HG02973 (cell line): Measurements from ENCODE around the gene TAL1.

Experiments used
- ATAC-seq: cut with Tn5 transposase; IDR thresholded peaks from one replicate; pipeline ENCODE4 v1.9.1; 2021; ENCODE audit warnings: moderate library complexity; ENCODE audit not compliant: unreplicated experiment

TAL1 gene

DNA sequence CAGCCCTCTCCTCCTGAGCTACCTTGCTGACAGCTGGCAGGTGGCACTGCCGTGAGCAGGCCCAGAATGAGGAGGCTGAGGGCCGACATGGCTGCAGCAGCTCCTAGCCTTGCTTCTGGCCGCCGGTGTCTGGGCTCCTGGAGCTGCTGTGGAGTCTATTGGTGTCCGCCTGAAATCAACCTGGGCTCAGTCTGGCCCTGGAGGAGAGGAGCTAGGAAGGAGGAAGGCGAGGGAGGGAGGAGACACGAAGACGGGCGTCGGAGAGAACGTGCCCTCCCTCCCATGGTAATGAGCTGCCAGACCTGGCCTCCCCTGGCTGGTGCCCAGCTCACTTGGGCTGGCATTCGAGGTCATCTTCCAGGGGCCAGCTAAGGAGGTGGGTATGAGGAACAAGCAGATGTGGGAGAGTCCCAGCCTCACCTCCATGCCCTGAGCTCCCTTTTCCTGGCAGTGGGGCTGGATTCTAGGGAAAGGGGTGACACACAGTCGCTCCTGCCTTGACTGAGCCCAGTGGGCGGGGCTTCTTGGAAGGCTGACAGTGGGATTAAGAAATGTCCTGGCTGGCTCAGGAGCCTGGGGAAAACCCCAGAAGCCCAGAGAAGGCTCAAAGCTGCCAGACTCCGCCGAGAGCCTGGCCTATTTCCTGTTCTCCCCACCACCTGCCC, 42.0 kb downstream of the TAL1 start, which contains the start of gene PDZK1IP1:
PDZK1IP1 (minus strand) TSS at position 193 of the 665 bp plus-strand sequence; CDS start at position 89, 104 bp downstream.
- no peak for ATAC-seq

DNA sequence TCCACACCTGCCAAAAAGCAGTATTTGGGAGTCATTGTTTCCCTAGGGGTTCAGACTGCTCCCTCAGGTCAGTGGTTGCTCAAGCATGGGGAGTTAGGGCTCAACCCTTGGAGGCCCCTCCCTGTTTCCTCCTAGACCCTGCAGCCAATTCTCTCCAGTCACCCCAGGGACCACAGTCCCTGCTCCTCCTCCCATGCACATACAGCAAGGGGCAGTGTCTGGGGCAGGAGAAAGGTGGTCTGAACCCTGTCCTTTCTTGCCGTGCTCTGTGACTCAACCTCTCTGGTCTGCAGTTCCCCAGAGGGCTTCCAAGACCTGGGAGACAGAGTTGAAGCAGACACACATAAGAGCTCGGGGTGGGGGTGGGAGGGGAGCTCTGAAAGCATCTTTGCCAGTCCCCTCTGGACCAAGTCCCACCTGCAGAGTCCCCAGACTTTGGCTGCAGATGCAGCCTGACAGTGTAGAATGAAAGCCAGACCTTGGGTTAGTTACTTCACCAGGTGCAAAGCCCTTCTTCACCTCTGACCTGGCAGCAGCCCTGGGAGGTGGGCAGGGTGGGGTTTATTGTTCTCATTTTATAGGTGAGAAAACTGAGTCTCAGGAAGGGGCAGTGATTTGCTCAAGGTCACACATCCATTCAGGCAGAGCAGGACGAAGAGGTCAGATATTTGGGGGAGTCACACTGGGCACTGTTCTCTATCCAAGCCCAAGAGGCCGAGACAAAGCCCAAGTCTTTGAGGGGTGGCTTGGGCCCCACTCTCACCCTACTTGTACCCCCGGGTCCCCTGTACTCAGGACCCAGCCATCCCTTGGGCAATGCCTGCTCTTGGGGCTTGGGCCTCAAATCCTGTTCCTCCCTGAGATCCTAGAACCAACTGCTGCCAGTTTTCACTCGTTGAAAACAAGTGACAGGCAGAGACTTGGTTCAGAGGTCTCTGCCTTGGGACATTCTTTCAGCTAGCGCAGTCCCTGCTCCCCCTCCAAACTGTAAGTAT, 42.9 kb downstream of the TAL1 start:
- no peak for ATAC-seq

DNA sequence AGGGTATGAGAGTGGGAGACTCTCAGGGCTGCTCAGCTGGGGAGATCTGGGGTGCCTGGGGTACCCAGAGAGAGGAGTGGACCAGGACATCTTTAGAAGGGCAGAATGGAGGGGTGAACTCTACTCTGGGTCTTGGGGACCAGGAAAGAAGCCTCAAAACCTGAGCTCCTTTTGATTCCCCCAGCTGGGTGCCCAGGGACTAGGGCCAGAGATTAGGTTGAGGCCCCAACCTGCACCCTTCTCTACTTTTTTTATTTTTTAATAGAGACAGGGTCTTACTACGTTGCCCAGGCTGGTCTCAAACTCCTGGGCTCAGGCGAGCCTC, 44.1 kb downstream of the TAL1 start:
- ATAC-seq = no peak

DNA sequence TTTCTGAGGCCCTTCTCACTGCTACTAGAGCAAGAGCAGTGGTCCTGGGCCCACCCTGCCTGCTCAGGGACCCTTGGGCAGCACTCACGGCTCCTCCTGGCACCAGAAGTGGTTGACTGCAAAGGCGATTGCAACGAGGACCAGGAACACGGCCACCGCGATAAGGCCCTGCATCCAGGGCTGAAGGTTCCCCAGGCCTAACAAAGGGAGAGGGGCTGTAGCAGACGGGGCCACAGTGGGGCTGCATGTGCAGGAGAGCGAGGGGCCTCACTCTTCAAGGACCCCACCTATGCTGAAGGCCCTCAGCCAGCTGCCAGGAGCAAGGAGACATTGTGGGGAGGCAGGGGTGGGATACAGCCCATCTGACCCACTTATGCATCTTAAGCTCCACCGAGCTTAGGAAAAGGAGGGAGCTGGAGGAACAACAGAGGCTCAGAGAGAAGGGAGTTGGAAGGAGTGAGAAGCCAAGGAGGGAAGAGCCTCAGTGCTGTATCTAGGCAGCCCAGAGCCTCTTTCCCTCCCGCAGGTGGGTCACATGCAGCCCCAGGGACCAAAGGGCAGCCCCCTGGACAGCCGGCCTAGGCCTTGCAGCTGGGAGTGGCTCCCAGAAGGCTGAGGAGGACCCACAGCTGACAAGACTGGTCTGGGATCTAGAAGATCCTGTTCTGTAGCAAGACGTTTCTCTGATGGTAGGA, 44.6 kb downstream of the TAL1 start:
- no peak for ATAC-seq

DNA sequence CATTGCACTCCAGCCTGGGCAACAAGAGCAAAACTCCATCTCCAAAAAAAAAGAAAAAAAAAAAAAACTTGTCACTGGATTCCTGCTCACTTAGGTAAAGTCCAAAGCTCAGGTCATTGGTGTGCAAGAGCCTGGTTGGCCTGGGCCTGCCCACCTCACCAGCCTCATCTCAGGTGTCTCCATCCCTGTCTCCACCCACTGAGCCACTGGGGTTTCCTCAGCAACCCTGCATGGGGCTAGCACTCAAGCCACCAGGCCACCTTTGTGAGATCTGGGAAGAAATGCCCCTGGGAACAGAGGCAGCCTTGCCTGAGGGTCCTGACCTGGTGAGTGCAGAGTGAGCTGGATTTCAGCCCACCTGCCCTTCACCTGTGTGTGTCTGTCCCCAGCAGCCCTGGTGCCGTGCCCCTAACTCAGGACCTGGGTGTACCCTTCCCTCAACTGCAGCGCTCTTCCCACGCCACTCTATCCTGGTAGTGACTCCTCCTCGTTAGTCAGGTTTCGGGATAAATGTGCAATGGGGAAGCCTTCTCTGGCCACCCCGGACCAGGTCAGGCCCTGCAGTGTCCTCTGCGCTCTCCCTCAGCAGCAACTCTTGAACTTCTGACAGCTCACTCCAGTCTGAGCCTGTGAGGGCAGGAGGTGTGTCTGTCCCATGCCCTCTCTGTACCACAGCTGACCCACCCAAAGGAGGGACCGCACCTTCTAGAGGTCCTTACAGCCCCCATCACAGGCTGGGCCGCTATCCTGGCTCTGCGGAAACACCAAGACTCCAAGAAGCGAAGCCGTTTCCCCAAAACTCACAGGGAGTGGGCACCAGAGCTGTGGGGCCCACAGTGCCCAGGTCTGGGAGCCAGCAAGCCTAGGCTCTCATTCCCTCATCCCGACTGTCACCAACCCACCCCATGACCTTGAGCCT, 45.5 kb downstream of the TAL1 start:
- ATAC-seq = no peak

DNA sequence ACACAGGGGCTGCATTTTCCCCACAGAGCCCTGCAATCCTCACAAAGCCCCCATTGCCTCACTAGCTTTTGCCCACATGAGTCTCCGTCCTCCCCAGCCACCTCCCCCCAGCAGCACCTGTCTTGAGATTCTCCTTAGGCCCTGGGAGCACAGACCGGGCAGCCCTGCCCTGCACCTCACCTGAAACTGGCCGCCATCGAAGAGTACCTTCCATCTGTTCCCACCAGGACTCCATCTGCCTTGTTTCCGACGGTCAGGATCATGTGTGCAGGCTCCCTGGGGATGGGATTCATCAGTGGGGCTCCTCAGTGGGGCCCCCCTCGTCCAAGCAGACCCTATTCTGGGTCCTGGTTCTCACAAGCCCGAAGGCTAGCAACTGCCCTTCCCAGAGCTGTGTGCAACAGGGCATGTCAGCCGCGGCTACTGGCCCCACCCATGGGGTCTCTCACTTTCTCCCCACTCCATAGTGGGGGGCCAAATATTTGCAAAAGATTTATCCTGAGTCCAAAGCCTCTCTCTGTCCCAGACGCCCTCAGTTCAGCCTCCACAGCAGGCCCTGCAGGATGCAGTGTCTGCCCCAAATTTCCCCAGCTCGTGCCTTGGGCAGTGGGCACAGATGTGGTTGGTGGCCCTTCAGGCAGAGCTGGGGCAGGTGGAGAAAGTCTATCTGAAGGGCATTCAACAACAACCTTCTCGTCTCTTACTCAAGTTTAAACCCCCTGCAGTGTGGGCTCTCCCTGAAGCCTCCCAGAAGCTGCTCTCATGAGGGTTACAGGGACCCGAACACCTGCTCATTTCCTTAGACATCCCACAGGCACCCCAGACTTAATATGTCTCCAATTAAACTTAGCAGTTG, 47.0 kb downstream of the TAL1 start:
- no peak for ATAC-seq

DNA sequence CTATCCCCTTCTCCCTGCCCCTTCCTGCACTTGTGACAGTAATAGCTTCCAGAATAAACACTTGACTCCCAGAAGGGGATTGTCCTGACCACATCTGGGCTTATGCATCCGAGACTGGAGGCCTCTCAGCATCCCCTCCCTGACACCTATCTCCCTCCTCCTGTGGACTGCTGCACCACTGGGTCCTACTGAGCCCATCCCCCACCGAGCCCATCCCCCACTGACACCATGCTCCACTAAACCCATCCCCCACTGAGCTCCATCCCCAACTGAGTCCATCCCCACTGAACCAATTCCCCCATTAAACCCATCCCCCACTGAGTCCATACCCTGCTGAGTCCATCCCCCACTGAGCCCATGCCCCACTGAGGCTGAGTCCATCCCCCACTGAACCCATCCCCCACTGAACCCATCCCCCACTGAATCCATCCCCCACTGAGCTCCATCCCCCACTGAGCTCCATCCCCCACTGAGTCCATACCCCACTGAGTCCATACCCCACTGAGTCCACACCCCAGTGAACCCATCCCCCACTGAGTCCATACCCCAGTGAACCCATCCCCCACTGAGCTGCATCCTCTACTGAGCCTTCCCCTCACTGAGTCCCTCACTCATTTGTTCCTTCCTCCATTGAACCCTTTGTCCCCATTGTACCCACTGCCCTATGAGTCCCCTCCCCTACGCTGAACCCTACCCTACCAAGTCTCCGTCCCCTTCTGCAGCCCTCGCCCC, 47.8 kb downstream of the TAL1 start:
- ATAC-seq = no peak

DNA sequence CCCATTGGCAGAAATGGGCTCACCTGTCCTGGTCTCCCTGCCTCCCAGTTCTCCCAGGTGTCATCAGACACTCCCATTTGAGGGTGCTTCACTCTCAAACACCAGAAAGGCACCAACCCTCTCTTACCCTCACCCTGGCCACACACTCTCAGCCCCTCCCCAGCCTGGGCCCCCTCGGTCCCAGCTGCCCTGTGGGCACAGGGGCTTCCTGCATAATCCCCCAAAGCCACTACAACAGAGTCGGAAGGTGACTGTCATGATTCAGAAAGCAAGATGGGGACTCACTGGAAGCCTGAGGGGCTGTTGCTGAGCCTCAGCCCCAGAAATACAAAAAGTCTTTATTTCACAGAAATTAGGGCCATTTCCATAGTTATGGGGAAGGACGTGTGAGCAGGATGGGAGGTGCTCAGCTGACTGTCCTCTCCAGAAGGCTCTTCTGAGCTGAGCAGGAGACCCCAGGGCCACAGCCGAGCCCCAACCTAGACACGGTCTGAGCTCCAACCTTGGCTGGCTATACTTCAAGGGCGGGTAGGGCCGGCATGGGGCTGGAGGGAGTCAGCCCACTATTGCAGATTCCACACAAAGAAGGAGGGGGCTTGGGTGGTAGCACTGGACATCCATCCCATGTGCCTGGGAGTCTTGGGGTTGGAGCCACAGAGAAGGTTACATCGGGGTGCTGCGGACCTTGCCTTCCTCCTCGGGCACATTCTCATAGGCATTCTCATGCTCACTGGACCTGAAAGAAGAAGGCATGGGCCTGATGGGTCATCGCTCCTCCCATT, 48.5 kb downstream of the TAL1 start:
- ATAC-seq = no peak

DNA sequence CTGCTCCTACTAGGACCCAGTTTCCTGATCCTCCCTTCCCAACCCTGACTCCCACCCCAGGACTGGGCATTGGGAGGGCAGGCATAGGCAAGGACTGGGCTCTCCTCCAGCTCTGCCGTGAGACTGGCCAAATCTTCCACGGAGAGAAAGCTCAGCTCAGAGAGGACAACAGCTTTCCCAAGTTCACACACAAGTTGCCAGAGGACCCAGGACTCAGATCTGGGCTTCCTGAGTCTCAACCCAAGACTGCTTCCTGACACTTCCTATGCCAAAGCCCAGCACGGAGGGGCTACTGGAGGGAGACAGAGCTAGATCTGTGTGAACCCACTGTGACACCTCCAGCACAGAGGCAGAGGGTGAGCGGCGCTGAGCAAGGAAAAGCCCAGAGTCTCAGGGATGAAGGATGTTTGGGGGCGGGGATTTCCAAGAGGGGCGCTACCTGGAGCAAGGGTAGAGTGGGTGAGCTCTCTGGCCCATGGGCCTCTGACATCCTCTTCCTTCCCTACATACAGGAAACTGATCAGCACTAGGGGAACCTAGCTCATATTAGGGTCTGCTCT, 49.3 kb downstream of the TAL1 start:
- no peak for ATAC-seq

DNA sequence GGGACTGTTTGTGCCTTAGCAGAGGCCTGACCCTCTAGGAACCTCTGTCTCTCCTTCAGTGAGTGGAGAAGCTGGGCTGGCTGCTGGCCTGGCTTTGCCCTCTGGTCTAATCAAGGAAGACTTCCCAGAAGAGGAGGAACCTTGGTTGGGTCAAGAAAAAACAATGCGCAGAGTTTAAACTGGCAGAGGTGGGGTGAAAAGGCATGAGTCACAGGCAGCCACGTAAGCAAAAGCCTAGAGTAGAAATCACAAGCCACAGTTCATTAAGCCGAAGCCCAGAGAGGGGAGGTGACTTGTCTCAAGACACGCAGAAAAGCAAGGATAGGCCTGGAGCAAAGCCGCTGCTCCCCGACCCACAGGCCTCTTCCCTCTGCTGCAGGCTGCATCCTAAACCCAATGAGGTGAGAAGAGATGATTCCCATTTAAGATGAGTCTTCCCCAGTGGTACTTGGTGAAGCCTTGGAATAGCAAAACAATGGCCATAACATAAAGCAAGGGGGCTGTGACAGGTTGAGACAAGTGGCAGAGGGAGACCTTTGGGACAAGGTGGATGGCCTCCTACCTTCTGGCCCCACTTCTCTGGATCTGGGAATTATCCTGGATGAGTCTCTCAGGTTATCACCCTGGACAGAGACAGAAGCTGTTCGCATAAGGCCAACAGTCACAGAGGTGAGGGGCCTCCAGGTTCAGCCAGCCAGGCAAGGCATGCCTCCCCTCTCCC, 49.9 kb downstream of the TAL1 start:
- ATAC-seq = no peak

DNA sequence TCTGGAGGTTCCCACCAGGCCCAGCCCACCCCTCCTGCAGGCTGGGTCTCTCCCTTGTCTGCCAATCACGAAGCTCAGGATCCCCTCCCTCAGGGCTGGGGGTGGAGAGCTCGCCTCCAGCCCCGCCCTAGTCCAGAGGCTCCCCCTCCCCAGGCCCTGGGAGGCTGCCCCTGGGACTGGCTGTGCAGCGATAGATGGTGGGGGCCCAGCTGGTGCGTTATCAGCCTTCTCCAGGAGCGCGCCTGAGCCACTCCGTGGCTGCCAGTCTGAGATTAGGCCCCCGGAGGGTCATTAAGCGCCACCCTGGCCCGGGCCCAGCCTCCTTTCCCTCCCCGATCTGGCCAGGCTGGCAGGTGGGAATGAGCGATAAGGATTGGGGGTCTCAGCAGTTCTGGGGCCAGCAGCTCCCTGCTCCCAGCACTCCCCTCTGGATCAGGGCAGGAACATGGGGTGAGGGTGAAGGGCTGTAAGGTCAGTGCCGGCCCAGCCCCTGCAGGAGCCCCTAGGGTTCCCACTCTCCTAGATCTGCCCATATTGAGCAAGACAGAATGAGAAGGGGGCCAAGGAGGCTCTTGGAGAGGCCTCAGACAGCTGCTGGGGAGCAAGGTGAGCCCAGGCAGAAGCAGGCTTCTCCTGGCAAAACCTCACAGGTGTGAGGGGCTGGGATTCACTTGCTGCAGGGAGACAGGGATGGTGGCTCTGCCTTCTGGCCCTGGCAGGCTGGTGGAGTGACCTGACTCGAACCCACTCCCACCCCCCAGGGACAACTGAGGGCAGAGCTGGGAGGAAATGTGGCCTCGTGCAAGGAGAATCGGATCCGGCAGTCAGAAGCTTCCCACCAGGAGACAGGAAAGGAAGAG, 50.7 kb downstream of the TAL1 start:
- ATAC-seq = no peak

DNA sequence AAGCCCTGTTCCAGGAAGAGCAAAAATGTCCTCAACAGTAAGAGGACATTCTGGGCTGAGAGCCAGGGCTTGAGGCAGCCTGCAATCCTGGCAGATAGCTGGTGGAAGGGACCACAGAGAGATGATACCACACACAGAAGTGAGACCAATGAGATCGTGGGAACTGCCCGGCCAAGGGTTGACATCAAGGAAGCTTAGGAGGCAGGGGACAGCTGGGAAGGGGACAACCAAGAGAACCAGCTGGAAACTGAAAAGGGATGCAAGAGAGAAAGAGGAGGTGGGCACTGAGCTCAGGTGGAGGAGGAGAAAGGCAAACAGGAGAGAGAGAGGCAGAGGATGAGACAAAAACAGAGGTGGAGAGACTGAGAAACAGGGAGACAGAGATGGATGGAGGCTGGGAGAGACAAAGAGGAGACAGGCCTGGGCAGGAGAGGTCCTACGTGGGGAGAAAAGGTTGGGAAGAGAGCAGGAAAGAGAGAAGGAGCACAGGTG, 51.4 kb downstream of the TAL1 start:
- no peak for ATAC-seq

DNA sequence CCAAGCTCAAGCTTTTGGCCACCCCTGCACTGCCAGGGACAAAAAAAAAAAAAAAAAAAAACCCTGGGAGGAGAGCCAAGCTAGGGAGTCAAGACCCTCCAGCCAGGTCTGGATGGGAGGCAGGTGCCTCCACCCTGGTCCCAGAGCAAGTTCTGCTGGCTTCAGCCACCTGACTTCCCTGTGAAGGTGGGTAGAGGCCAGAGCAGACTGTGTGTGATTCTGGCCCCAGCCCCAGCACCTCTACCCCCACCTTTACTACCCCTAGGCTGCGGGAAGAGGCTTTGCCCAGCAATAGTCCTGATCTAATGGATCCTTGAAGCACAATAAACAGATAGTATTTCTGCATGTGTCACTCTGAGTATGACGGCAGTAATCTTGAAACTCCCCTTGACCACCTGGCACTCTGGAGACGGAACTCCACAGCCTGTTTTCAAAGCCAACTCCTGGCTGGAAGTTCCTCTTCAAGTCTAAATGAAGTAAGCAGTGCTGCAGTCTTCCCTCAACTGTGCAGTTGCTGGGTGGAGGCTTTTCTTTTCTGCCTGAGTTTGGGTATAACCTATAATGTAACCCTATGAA, 51.9 kb downstream of the TAL1 start:
- ATAC-seq = no peak

DNA sequence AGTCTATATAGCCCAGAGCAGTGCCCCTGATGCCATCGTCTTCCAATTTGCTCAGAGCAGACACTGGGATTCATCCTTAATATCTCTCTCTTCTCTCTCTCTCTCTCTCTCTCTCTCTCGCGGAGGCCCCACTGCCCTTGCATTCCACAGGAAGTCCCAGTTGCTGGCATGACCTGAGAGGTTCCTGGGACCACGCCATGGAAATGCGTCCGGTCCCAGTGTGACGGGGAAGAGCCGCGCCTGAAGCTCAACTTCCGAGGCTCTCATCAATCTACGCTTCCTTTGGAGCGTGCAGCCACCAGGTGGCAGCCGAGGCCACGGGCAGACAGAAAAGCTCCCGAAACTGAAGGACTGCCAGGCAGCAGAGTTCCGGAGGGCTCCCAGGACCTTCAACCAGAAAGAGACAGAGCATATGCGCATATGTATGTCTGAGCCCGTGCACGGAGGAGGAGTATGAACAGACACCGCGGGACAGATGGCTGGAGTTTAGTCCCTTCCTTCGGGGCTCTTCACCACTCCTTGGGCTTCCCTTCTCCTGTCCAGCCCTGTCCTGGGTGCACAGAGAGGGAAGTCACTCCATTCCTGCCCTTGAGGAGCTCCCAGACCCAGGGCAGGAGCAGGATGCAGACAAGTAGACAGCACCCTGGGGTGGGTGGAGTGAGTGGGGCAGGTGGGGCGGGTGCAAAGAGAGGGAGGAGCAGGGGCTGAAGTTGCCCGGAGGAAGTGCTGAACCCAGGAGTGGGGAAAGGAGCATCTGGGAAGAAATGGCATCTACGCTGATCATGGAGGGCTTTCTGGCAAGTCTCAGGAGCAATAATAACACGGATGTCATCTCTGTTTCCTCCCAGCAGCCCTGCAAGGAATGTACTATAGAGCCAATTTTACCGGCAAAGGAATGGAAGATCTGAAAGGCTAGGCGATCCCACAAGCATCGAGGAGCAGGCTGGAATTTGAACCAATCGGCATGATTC, 52.7 kb downstream of the TAL1 start:
- ATAC-seq = peak; percentile 84

DNA sequence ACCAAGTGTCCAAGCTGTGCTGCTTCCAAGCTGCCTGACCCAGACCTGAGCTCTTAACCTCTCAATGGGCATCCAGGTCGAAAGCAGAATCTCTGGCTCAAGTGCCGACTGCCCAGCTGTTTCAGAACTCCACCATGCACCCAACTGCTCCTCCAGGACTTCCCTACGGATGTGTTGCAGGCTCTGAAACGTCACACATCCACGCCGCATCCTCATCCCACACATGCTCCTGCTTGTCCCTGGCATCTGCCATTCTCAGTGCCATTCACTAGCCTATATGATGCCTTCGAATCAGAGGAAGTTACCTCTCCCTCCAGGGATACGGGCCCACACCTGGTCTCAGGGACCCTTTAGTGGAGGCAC, 53.4 kb downstream of the TAL1 start:
- no peak for ATAC-seq
